NCI-H146 treated with DMSO at 0.1 percent for 48 hours (cell line): ENCODE data around the gene TMEM255B.

Experiments used
- DNase-seq: peaks from one replicate; lab custom pipeline; 2025; ENCODE audit not compliant: unreplicated experiment; lab: John Stamatoyannopoulos, UW

TMEM255B gene

GRCh38 chr13:113802090-113802531 lies 43.1 kb downstream of the TMEM255B start:
- DNase-seq, result no peak

DNA sequence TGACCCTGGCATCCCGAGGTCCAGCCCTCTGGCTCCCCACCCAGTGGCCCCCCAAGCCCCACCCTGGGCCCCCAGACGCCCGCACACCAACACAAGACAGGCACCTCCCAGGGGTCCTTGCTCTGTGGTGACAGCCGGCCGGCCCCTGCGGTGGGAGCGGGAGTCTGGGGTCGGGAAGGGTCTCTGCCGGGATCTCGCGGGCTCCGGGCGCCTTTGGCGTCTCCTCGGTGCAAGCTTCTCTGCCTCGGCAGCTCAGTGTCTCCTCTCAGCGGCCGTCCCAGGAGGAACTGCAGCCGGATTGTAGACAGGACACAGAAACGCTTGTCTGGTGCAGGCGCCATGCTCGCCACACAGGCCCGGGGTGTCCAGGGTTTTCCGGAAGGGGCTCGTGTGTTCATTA lies 43.7 kb downstream of the TMEM255B start:
- DNase-seq, result no peak

GRCh38 chr13:113803409-113804016 lies 44.5 kb downstream of the TMEM255B start:
- DNase-seq, result no peak

GRCh38 chr13:113804017-113804702 lies 45.1 kb downstream of the TMEM255B start:
- DNase-seq, result no peak

DNA sequence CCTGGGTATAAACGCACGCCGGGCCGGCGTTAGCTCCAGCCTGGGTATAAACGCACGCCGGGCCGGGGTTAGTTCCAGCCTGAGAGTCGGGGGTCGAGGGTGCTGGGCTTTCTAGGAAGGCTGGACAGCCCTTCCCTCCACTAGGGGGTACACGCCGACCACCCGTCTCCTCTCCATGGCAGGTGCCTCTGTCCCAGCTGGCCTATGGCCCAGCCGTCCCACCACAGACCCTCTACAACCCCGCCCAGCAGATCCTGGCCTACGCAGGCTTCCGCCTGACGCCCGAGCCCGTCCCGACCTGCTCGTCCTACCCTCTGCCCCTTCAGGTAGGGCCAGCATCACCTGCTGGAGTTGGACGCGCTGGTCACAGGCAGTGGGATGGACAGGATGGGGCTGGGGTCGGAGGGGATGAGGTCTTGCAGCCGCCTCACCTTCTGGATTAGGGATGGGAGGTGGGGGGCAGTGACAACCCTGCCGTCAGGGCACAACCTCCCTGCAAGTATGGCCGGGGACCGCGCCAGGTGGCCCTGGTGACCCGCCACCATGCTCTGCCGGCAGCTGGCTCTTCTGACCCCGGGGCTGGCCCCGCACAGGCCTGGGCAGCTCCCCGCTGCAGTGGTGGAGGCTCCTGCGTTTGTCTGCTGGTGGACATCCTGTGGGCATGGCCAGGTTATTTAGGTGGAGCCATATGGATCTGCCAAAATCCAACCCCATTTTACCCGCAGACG lies 45.8 kb downstream of the TMEM255B start:
- no peak for DNase-seq

- no peak for DNase-seq
Observed at GRCh38 chr13:113805431-113806103, 46.5 kb downstream of the TMEM255B start.

GRCh38 chr13:113806104-113806471 lies 47.1 kb downstream of the TMEM255B start:
- no peak for DNase-seq

GRCh38 chr13:113806526-113806925 lies 47.5 kb downstream of the TMEM255B start:
- DNase-seq, result no peak

- no peak for DNase-seq
Observed at GRCh38 chr13:113808058-113808834, 49.2 kb downstream of the TMEM255B start.

- no peak for DNase-seq
Observed at GRCh38 chr13:113809934-113810333, 50.9 kb downstream of the TMEM255B start.

- DNase-seq, result no peak
Observed at GRCh38 chr13:113810640-113811039, 51.6 kb downstream of the TMEM255B start.

GRCh38 chr13:113811081-113811928 lies 52.3 kb downstream of the TMEM255B start:
- no peak for DNase-seq

GRCh38 chr13:113812178-113813040 lies 53.4 kb downstream of the TMEM255B start:
- DNase-seq, result no peak

GRCh38 chr13:113813070-113813748 lies 54.2 kb downstream of the TMEM255B start:
- DNase-seq, result no peak

- DNase-seq, result no peak
Observed at GRCh38 chr13:113813749-113814434, 54.9 kb downstream of the TMEM255B start.

GRCh38 chr13:113814435-113814821 lies 55.4 kb downstream of the TMEM255B start:
- DNase-seq, result no peak

DNA sequence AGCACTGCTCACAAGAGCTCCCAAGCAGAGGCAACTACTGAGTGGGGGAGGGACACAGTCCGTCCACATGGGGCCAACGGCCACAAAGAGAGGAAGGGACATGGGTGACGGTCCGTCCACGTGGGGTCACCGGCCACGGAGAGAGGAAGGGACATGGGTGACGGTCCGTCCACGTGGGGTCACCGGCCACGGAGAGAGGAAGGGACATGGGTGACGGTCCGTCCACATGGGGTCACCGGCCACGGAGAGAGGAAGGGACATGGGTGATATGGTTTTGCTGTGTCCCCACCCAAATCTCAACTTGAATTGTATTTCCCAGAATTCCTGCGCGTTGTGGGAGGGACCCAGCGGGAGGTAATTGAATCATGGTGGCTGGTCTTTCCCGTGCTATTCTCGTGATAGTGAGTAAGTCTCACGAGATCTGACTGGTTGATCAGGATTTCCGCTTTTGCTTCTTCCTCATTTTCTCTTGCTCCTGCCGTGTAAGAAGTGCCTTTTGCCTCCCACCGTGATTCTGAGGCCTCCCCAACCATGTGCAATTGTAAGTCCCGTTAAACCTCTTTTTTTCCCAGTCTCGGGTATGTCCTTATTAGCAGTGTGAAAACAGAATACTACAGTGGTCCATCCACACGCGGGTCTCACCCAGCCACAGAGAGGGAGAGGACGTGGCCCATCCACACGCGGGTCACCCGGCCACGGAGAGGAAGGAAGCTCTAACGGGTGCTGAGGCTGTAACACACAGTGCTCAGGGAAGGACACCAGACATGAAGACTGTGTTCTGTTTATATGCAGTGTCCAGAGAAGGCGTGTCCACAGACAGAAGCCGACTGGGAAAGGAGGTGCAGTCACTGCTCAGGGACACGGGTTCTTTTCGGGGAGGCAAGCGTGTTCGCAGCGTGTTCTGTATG lies 56.4 kb downstream of the TMEM255B start:
- no peak for DNase-seq
